Measurements from ENCODE around the gene TRMT44. TPM values are rescaled to one million over a fixed set of nuclear protein-coding genes. Genes with fewer than 3 reads are reported as not detected.

Gene TRMT44
- total RNA-seq, 1 experiment from 2014 or later: 22.9 TPM

- H3K4me3 ChIP-seq (ENCODE audit: low read depth, low read length, poor library complexity, severe bottlenecking): no peak overlapping the region
- TF ChIP-seq EZH2 (IDR thresholded peaks at IDR 0.05; ENCODE audit: borderline replicate concordance, low read depth, low read length, poor library complexity, severe bottlenecking): no peak
- no peak for TF ChIP-seq CTCF (conservative IDR thresholded peaks at IDR 0.05; ENCODE audit: low read depth, low read length)
- POLR2A ChIA-PET (ENCODE audit: low non-redundant PET): no interaction called here
- CTCF ChIA-PET: no interaction called here
- no peaks in the 10 kb centered on the region for H3K27me3 ChIP-seq (replicated peaks; ENCODE audit: insufficient read depth, low read depth, low read length, poor library complexity)
- no peaks in the 10 kb centered on the region for H3K9me3 ChIP-seq (ENCODE audit: low read depth, low read length, poor library complexity, severe bottlenecking)
- H3K36me3 ChIP-seq (ENCODE audit: insufficient read depth, low read length, poor library complexity, severe bottlenecking): no peaks in the 10 kb centered on the region
- no peak overlapping the region for H3K27ac ChIP-seq (ENCODE audit: low read depth, low read length, poor library complexity, severe bottlenecking)
- no TSS peak for BruUV-seq (replicated peaks)
- intact Hi-C loops (cut with micrococcal nuclease; ENCODE audit: unreplicated experiment): no loop called here
- no peak for DNase-seq (ENCODE audit: low spot score)
- H3K4me1 ChIP-seq (ENCODE audit: insufficient read depth, low read length, poor library complexity, severe bottlenecking): peaks cover 10% of the 10 kb centered on the region
These were observed 3.3 kb upstream of the TRMT44 start for GRCh38 chr4:8437281-8437680.

- TF ChIP-seq CTCF (conservative IDR thresholded peaks at IDR 0.05; ENCODE audit: low read depth, low read length) (no peak), EZH2 (IDR thresholded peaks at IDR 0.05; ENCODE audit: borderline replicate concordance, low read depth, low read length, poor library complexity, severe bottlenecking) (no peak)
- ChIA-PET CTCF (no interaction called here), POLR2A (ENCODE audit: low non-redundant PET) (no interaction called here)
- intact Hi-C loops (cut with micrococcal nuclease; ENCODE audit: unreplicated experiment): no loop called here
- Histone ChIP-seq H3K4me3 (ENCODE audit: low read depth, low read length, poor library complexity, severe bottlenecking) (no peak overlapping the region), H3K36me3 (ENCODE audit: insufficient read depth, low read length, poor library complexity, severe bottlenecking) (no peaks in the 10 kb centered on the region), H3K9me3 (ENCODE audit: low read depth, low read length, poor library complexity, severe bottlenecking) (no peaks in the 10 kb centered on the region), H3K27me3 (replicated peaks; ENCODE audit: insufficient read depth, low read depth, low read length, poor library complexity) (no peaks in the 10 kb centered on the region), H3K27ac (ENCODE audit: low read depth, low read length, poor library complexity, severe bottlenecking) (no peak overlapping the region), H3K4me1 (ENCODE audit: insufficient read depth, low read length, poor library complexity, severe bottlenecking) (peaks cover 12% of the 10 kb centered on the region)
- BruUV-seq (replicated peaks): no TSS peak
- DNase-seq (ENCODE audit: low spot score): no peak
These were observed 1.8 kb upstream of the TRMT44 start for GRCh38 chr4:8438743-8439142.

- Histone ChIP-seq H3K4me1 (ENCODE audit: insufficient read depth, low read length, poor library complexity, severe bottlenecking) (peaks cover 12% of the 10 kb centered on the region), H3K27me3 (replicated peaks; ENCODE audit: insufficient read depth, low read depth, low read length, poor library complexity) (no peaks in the 10 kb centered on the region), H3K9me3 (ENCODE audit: low read depth, low read length, poor library complexity, severe bottlenecking) (no peaks in the 10 kb centered on the region), H3K36me3 (ENCODE audit: insufficient read depth, low read length, poor library complexity, severe bottlenecking) (no peaks in the 10 kb centered on the region), H3K27ac (ENCODE audit: low read depth, low read length, poor library complexity, severe bottlenecking) (no peak overlapping the region), H3K4me3 (ENCODE audit: low read depth, low read length, poor library complexity, severe bottlenecking) (peak overlapping the region; percentile 96)
- CTCF ChIA-PET: no interaction called here
- BruUV-seq (replicated peaks): no TSS peak
- POLR2A ChIA-PET (ENCODE audit: low non-redundant PET): no interaction called here
- no peak for TF ChIP-seq CTCF (conservative IDR thresholded peaks at IDR 0.05; ENCODE audit: low read depth, low read length)
- no peak for TF ChIP-seq EZH2 (IDR thresholded peaks at IDR 0.05; ENCODE audit: borderline replicate concordance, low read depth, low read length, poor library complexity, severe bottlenecking)
- intact Hi-C loops (cut with micrococcal nuclease; ENCODE audit: unreplicated experiment): no loop called here
- no peak for DNase-seq (ENCODE audit: low spot score)
These were observed 1.4 kb upstream of the TRMT44 start for GRCh38 chr4:8439168-8439567.

Measured in A673 (cell line).